OCI-LY1 (cell line): ENCODE measurements around the gene TMPRSS13.
A peak's percentile ranks its signal among the peaks of the same experiment; 100 is the strongest.

Experiments
- H2AFZ ChIP-seq: fragments of 200-600 bp; sonication (generic), shearing (Covaris generic); 2 replicates; pipeline ENCODE4 v1.6.0; 2014; ENCODE audit warnings: antibody characterized with exemption, mild to moderate bottlenecking, low read length
- H3F3A ChIP-seq: fragments of 200-600 bp; sonication (generic), shearing (Covaris generic); 2 replicates; pipeline ENCODE4 v1.6.0; 2014; ENCODE audit warnings: mild to moderate bottlenecking, antibody characterized with exemption, low read length, moderate library complexity; ENCODE audit not compliant: insufficient read depth
- H3K27ac ChIP-seq: fragments of 200-600 bp; sonication (generic); 2 replicates; pipeline ENCODE4 v1.5.1; 2014; ENCODE audit warnings: low read length, mixed run types, mild to moderate bottlenecking, low read depth; ENCODE audit not compliant: poor library complexity, severe bottlenecking
- H3K27me3 ChIP-seq: fragments of 200-600 bp; sonication (generic); 2 replicates; pipeline ENCODE4 v1.6.0; 2014; ENCODE audit warnings: antibody characterized with exemption, mild to moderate bottlenecking, low read length, moderate library complexity; ENCODE audit not compliant: insufficient read depth
- H3K36me3 ChIP-seq: fragments of 200-600 bp; sonication (generic); 2 replicates; pipeline ENCODE4 v1.6.1; 2014; ENCODE audit warnings: mild to moderate bottlenecking, antibody characterized with exemption, low read length, moderate library complexity, mixed read lengths; ENCODE audit not compliant: insufficient read depth
- H3K4me1 ChIP-seq: fragments of 200-600 bp; sonication (generic); 2 replicates; pipeline ENCODE4 v1.5.1; 2014; ENCODE audit warnings: mild to moderate bottlenecking, low read length, moderate library complexity; ENCODE audit not compliant: insufficient read depth, severe bottlenecking
- H3K4me2 ChIP-seq: fragments of 200-600 bp; sonication (generic), shearing (Covaris generic); 2 replicates; pipeline ENCODE4 v1.6.1; 2014; ENCODE audit warnings: low read length
- H3K4me3 ChIP-seq: fragments of 200-600 bp; sonication (generic); 2 replicates; pipeline ENCODE4 v1.5.1; 2014; ENCODE audit warnings: low read length, low read depth, mild to moderate bottlenecking, mixed read lengths; ENCODE audit not compliant: poor library complexity, severe bottlenecking
- H3K79me2 ChIP-seq: fragments of 200-600 bp; shearing (Covaris generic); 2 replicates; pipeline ENCODE4 v1.6.1; 2016; ENCODE audit warnings: mixed run types, low read length, mixed read lengths; ENCODE audit not compliant: insufficient read depth
- H3K9ac ChIP-seq: fragments of 200-600 bp; sonication (generic), shearing (Covaris generic); 2 replicates; pipeline ENCODE4 v1.6.1; 2014; ENCODE audit warnings: mild to moderate bottlenecking, low read length, mixed read lengths
- H3K9me2 ChIP-seq: fragments of 200-600 bp; sonication (generic), shearing (Covaris generic); 2 replicates; pipeline ENCODE4 v1.6.1; 2014; ENCODE audit warnings: low read depth, mild to moderate bottlenecking, low read length, mixed read lengths
- H3K9me3 ChIP-seq: fragments of 200-600 bp; shearing (Covaris generic); 2 replicates; pipeline ENCODE4 v1.6.1; 2014; ENCODE audit warnings: low read length, mixed read lengths
- H4K20me1 ChIP-seq: fragments of 200-600 bp; sonication (generic), shearing (Covaris generic); 2 replicates; pipeline ENCODE4 v1.6.0; 2016; ENCODE audit warnings: mild to moderate bottlenecking, low read length; ENCODE audit not compliant: insufficient read depth
- CTCF ChIP-seq: fragments of 200-600 bp; sonication (generic), shearing (Covaris generic); IDR thresholded peaks from 2 replicates; pipeline ENCODE4 v1.5.1; 2017; ENCODE audit warnings: mild to moderate bottlenecking, antibody characterized with exemption, low read length, moderate library complexity, mixed read lengths
- EZH2 ChIP-seq: fragments of 200-600 bp; sonication (generic), shearing (Covaris generic); IDR thresholded peaks from 2 replicates; pipeline ENCODE4 v1.8.0; 2017; ENCODE audit warnings: borderline replicate concordance, mixed run types, mild to moderate bottlenecking, antibody characterized with exemption, low read length, moderate library complexity, mixed read lengths

TMPRSS13 gene

GRCh38 chr11:117908959-117909610, 20.1 kb downstream of the TMPRSS13 start:
- TF ChIP-seq EZH2: no peak
- no peak for TF ChIP-seq CTCF
- no peaks in the 10 kb centered on the region for H4K20me1 ChIP-seq
- no peaks in the 10 kb centered on the region for H3K9me2 ChIP-seq
- no peak overlapping the region for H3K4me3 ChIP-seq
- H3K4me2 ChIP-seq: no peak overlapping the region
- H3K4me1 ChIP-seq: no peaks in the 10 kb centered on the region
- H3K9ac ChIP-seq: no peak overlapping the region
- no peaks in the 10 kb centered on the region for H3F3A ChIP-seq
- no peaks in the 10 kb centered on the region for H3K27me3 ChIP-seq
- no peaks in the 10 kb centered on the region for H3K36me3 ChIP-seq
- no peaks in the 10 kb centered on the region for H3K9me3 ChIP-seq
- no peak overlapping the region for H2AFZ ChIP-seq
- H3K79me2 ChIP-seq: no peaks in the 10 kb centered on the region
- no peak overlapping the region for H3K27ac ChIP-seq

- no peak overlapping the region for H3K9ac ChIP-seq
- no peaks in the 10 kb centered on the region for H3K36me3 ChIP-seq
- no peak overlapping the region for H3K27ac ChIP-seq
- H4K20me1 ChIP-seq: no peaks in the 10 kb centered on the region
- no peak overlapping the region for H2AFZ ChIP-seq
- H3F3A ChIP-seq: no peaks in the 10 kb centered on the region
- H3K9me3 ChIP-seq: no peaks in the 10 kb centered on the region
- H3K9me2 ChIP-seq: no peaks in the 10 kb centered on the region
- no peaks in the 10 kb centered on the region for H3K79me2 ChIP-seq
- 0 out of 2 replicates have a peak, but pooled peaks cover 3% of the 10 kb centered on the region for H3K27me3 ChIP-seq
- H3K4me2 ChIP-seq: no peak overlapping the region
- no peaks in the 10 kb centered on the region for H3K4me1 ChIP-seq
- TF ChIP-seq EZH2 (no peak), CTCF (no peak)
- H3K4me3 ChIP-seq: no peak overlapping the region
Observed at GRCh38 chr11:117908109-117908895, 20.9 kb downstream of the TMPRSS13 start.

GRCh38 chr11:117907276-117908108, 21.7 kb downstream of the TMPRSS13 start:
- H3F3A ChIP-seq: no peaks in the 10 kb centered on the region
- no peaks in the 10 kb centered on the region for H3K79me2 ChIP-seq
- H4K20me1 ChIP-seq: no peaks in the 10 kb centered on the region
- no peaks in the 10 kb centered on the region for H3K9me2 ChIP-seq
- H2AFZ ChIP-seq: no peak overlapping the region
- H3K4me3 ChIP-seq: peak overlapping the region; percentile 29
- H3K4me1 ChIP-seq: no peaks in the 10 kb centered on the region
- H3K9ac ChIP-seq: no peak overlapping the region
- H3K9me3 ChIP-seq: no peaks in the 10 kb centered on the region
- H3K27me3 ChIP-seq: 0 out of 2 replicates have a peak, but pooled peaks cover 3% of the 10 kb centered on the region
- TF ChIP-seq EZH2 (no peak), CTCF (no peak)
- no peaks in the 10 kb centered on the region for H3K36me3 ChIP-seq
- H3K27ac ChIP-seq: no peak overlapping the region
- H3K4me2 ChIP-seq: peak overlapping the region; percentile 42; the same call in 1 of the 2 replicates
